ENCODE measurements around the gene RAD51. TPM values are rescaled to one million over a fixed set of nuclear protein-coding genes. Genes with fewer than 3 reads are reported as not detected.

Gene RAD51
- total RNA-seq, 3 donors from 2014 or later, result 28.2 to 39.7 (median 31.0) TPM

GRCh38 chr15:40695469-40695890, 506 bp downstream of the RAD51 start:
- Mint-ChIP-seq H3K27me3 (ENCODE audit: low read depth) (no peaks in the 10 kb centered on the region), H3K4me3 (peak overlapping the region; percentile 96), H3K4me1 (ENCODE audit: low read depth) (peaks cover 22% of the 10 kb centered on the region), H3K36me3 (ENCODE audit: insufficient read depth) (peaks cover 6% of the 10 kb centered on the region), H3K9me3 (no peaks in the 10 kb centered on the region)
- ATAC-seq (peak; percentile 5), DNase-seq (no peak)

- Mint-ChIP-seq H3K9me3 (no peaks in the 10 kb centered on the region), H3K4me1 (ENCODE audit: low read depth) (peaks cover 22% of the 10 kb centered on the region), H3K4me3 (peak overlapping the region; percentile 96), H3K27me3 (ENCODE audit: low read depth) (no peaks in the 10 kb centered on the region), H3K36me3 (ENCODE audit: insufficient read depth) (peaks cover 6% of the 10 kb centered on the region)
- DNase-seq (no peak), ATAC-seq (no peak)
Observed at GRCh38 chr15:40696228-40696627, 1.3 kb downstream of the RAD51 start.

GRCh38 chr15:40697916-40698315, 2.9 kb downstream of the RAD51 start:
- Mint-ChIP-seq H3K27me3 (ENCODE audit: low read depth) (no peaks in the 10 kb centered on the region), H3K4me3 (no peak overlapping the region), H3K36me3 (ENCODE audit: insufficient read depth) (peaks cover 2% of the 10 kb centered on the region), H3K9me3 (no peaks in the 10 kb centered on the region), H3K4me1 (ENCODE audit: low read depth) (peaks cover 18% of the 10 kb centered on the region)
- no peak for DNase-seq
- no peak for ATAC-seq

- Mint-ChIP-seq H3K4me1 (ENCODE audit: low read depth) (no peaks in the 10 kb centered on the region), H3K4me3 (no peak overlapping the region), H3K9me3 (no peaks in the 10 kb centered on the region), H3K27me3 (ENCODE audit: low read depth) (no peaks in the 10 kb centered on the region), H3K36me3 (ENCODE audit: insufficient read depth) (peaks cover 3% of the 10 kb centered on the region)
- no peak for ATAC-seq
- no peak for DNase-seq
Observed at GRCh38 chr15:40702077-40702476, 7.1 kb downstream of the RAD51 start.

- H3K27me3 Mint-ChIP-seq (ENCODE audit: low read depth), result no peaks in the 10 kb centered on the region
- H3K4me3 Mint-ChIP-seq, result no peak overlapping the region
- no peak for DNase-seq
Observed at GRCh38 chr15:40706121-40706520, 11.1 kb downstream of the RAD51 start.

GRCh38 chr15:40714144-40714543, 19.2 kb downstream of the RAD51 start:
- ATAC-seq (no peak), DNase-seq (no peak)
- Mint-ChIP-seq H3K4me1 (ENCODE audit: low read depth) (no peaks in the 10 kb centered on the region), H3K9me3 (no peaks in the 10 kb centered on the region), H3K27me3 (ENCODE audit: low read depth) (no peaks in the 10 kb centered on the region), H3K4me3 (no peak overlapping the region), H3K36me3 (ENCODE audit: insufficient read depth) (peaks cover 10% of the 10 kb centered on the region)

More at GRCh38 chr15:40706121-40706520, 11.1 kb downstream of the RAD51 start:
- Mint-ChIP-seq H3K36me3 (ENCODE audit: insufficient read depth) (peaks cover 9% of the 10 kb centered on the region), H3K4me1 (ENCODE audit: low read depth) (no peaks in the 10 kb centered on the region), H3K9me3 (no peaks in the 10 kb centered on the region)
- ATAC-seq, result no peak

- Mint-ChIP-seq H3K36me3 (ENCODE audit: insufficient read depth) (peaks cover 6% of the 10 kb centered on the region), H3K9me3 (no peaks in the 10 kb centered on the region), H3K4me3 (no peak overlapping the region), H3K27me3 (ENCODE audit: low read depth) (no peaks in the 10 kb centered on the region), H3K4me1 (ENCODE audit: low read depth) (no peaks in the 10 kb centered on the region)
- ATAC-seq (no peak), DNase-seq (no peak)
Observed at GRCh38 chr15:40716165-40716564, 21.2 kb downstream of the RAD51 start.

GRCh38 chr15:40721701-40722100, 26.7 kb downstream of the RAD51 start:
- Mint-ChIP-seq H3K36me3 (ENCODE audit: insufficient read depth) (peaks cover 4% of the 10 kb centered on the region), H3K9me3 (no peaks in the 10 kb centered on the region), H3K4me3 (no peak overlapping the region), H3K27me3 (ENCODE audit: low read depth) (no peaks in the 10 kb centered on the region), H3K4me1 (ENCODE audit: low read depth) (peaks cover 10% of the 10 kb centered on the region)
- ATAC-seq, result no peak
- no peak for DNase-seq

- DNase-seq (no peak), ATAC-seq (peak; percentile 41 to 46)
- peaks cover 4% of the 10 kb centered on the region for H3K36me3 Mint-ChIP-seq (ENCODE audit: insufficient read depth)
- H3K27me3 Mint-ChIP-seq (ENCODE audit: low read depth), result no peaks in the 10 kb centered on the region
- H3K9me3 Mint-ChIP-seq, result no peaks in the 10 kb centered on the region
- H3K4me3 Mint-ChIP-seq, result no peak overlapping the region
- H3K4me1 Mint-ChIP-seq (ENCODE audit: low read depth), result peaks cover 10% of the 10 kb centered on the region
Observed at GRCh38 chr15:40722354-40722753, 27.4 kb downstream of the RAD51 start.

GRCh38 chr15:40722934-40723333, 28.0 kb downstream of the RAD51 start:
- ATAC-seq (peak; percentile 53 to 65), DNase-seq (no peak)
- Mint-ChIP-seq H3K4me3 (no peak overlapping the region), H3K4me1 (ENCODE audit: low read depth) (peaks cover 10% of the 10 kb centered on the region), H3K27me3 (ENCODE audit: low read depth) (no peaks in the 10 kb centered on the region), H3K9me3 (no peaks in the 10 kb centered on the region), H3K36me3 (ENCODE audit: insufficient read depth) (peaks cover 4% of the 10 kb centered on the region)

- Mint-ChIP-seq H3K36me3 (ENCODE audit: insufficient read depth) (peaks cover 4% of the 10 kb centered on the region), H3K4me1 (ENCODE audit: low read depth) (peaks cover 10% of the 10 kb centered on the region), H3K4me3 (no peak overlapping the region), H3K27me3 (ENCODE audit: low read depth) (no peaks in the 10 kb centered on the region), H3K9me3 (no peaks in the 10 kb centered on the region)
- DNase-seq (no peak), ATAC-seq (no peak)
Observed at GRCh38 chr15:40723919-40724318, 28.9 kb downstream of the RAD51 start.

GRCh38 chr15:40731034-40731433, 36.1 kb downstream of the RAD51 start:
- peaks cover 9% of the 10 kb centered on the region for H3K36me3 Mint-ChIP-seq (ENCODE audit: insufficient read depth)
- no peak for ATAC-seq
- no peak overlapping the region for H3K4me3 Mint-ChIP-seq
- no peak for DNase-seq
- H3K27me3 Mint-ChIP-seq (ENCODE audit: low read depth), result no peaks in the 10 kb centered on the region
- no peaks in the 10 kb centered on the region for H3K4me1 Mint-ChIP-seq (ENCODE audit: low read depth)
- H3K9me3 Mint-ChIP-seq, result no peaks in the 10 kb centered on the region

- no peaks in the 10 kb centered on the region for H3K9me3 Mint-ChIP-seq
- no peaks in the 10 kb centered on the region for H3K27me3 Mint-ChIP-seq (ENCODE audit: low read depth)
- H3K4me1 Mint-ChIP-seq (ENCODE audit: low read depth), result no peaks in the 10 kb centered on the region
- H3K4me3 Mint-ChIP-seq, result no peak overlapping the region
- DNase-seq, result no peak
- peaks cover 22% of the 10 kb centered on the region for H3K36me3 Mint-ChIP-seq (ENCODE audit: insufficient read depth)
- no peak for ATAC-seq
Observed at GRCh38 chr15:40736575-40736974, 41.6 kb downstream of the RAD51 start.

- DNase-seq (no peak), ATAC-seq (no peak)
- no peaks in the 10 kb centered on the region for H3K27me3 Mint-ChIP-seq (ENCODE audit: low read depth)
- no peaks in the 10 kb centered on the region for H3K4me1 Mint-ChIP-seq (ENCODE audit: low read depth)
- no peak overlapping the region for H3K4me3 Mint-ChIP-seq
- H3K36me3 Mint-ChIP-seq (ENCODE audit: insufficient read depth), result peaks cover 19% of the 10 kb centered on the region
- no peaks in the 10 kb centered on the region for H3K9me3 Mint-ChIP-seq
Observed at GRCh38 chr15:40737048-40737447, 42.1 kb downstream of the RAD51 start.

- Mint-ChIP-seq H3K4me1 (ENCODE audit: low read depth) (peaks cover 12% of the 10 kb centered on the region), H3K9me3 (no peaks in the 10 kb centered on the region), H3K4me3 (no peak overlapping the region), H3K36me3 (ENCODE audit: insufficient read depth) (peaks cover 24% of the 10 kb centered on the region), H3K27me3 (ENCODE audit: low read depth) (no peaks in the 10 kb centered on the region)
- DNase-seq (no peak), ATAC-seq (no peak)
Observed at GRCh38 chr15:40739047-40739446, 44.1 kb downstream of the RAD51 start.

GRCh38 chr15:40739854-40740253, 44.9 kb downstream of the RAD51 start:
- DNase-seq, result no peak
- Mint-ChIP-seq H3K4me1 (ENCODE audit: low read depth) (peaks cover 18% of the 10 kb centered on the region), H3K36me3 (ENCODE audit: insufficient read depth) (peaks cover 24% of the 10 kb centered on the region)

More at GRCh38 chr15:40739854-40740253, 44.9 kb downstream of the RAD51 start:
- ATAC-seq, result no peak
- H3K9me3 Mint-ChIP-seq, result no peaks in the 10 kb centered on the region
- no peaks in the 10 kb centered on the region for H3K27me3 Mint-ChIP-seq (ENCODE audit: low read depth)
- H3K4me3 Mint-ChIP-seq, result no peak overlapping the region

All from activated T-cell treated with anti-CD3 and anti-CD28 coated beads, Interleukin-2, amount 50 U/mL, for 4 hours (primary cell).